Measurements from ENCODE around the gene MAP3K13. TPM values are rescaled to one million over a fixed set of nuclear protein-coding genes. Genes with fewer than 3 reads are reported as not detected.
A peak's percentile ranks its signal among the peaks of the same experiment; 100 is the strongest.

MAP3K13 gene
- total RNA-seq, 1 experiment from 2014 or later: 4.4 TPM

DNA sequence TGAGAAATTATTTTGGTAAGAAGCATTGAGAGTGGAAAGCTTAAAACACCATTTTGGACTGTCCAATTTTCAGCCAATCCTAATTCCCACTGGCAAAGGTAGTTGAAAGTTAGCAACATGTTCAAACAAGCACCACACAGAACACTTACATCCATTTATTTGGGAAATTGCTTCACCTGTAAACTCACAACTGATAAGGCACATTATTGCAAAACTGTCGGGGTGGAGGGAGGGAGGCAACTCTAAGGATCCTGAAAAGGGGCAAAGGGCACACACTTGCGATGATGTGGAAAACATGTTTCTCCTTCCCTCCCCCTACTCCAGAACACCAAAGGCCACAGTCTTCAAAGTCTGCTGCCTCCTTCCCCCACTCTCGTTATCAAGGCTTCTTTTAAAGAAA lies 126.5 kb downstream of the MAP3K13 start:
- in situ Hi-C loops (cut with HindIII; ENCODE audit: low sequenced_read_pairs): no loop called here
- no peak for DNase-seq (ENCODE audit: low spot score)

- DNase-seq (ENCODE audit: low spot score): no peak
- in situ Hi-C loops (cut with HindIII; ENCODE audit: low sequenced_read_pairs): no loop called here
Observed at GRCh38 chr3:185490241-185490640, 127.3 kb downstream of the MAP3K13 start.

DNA sequence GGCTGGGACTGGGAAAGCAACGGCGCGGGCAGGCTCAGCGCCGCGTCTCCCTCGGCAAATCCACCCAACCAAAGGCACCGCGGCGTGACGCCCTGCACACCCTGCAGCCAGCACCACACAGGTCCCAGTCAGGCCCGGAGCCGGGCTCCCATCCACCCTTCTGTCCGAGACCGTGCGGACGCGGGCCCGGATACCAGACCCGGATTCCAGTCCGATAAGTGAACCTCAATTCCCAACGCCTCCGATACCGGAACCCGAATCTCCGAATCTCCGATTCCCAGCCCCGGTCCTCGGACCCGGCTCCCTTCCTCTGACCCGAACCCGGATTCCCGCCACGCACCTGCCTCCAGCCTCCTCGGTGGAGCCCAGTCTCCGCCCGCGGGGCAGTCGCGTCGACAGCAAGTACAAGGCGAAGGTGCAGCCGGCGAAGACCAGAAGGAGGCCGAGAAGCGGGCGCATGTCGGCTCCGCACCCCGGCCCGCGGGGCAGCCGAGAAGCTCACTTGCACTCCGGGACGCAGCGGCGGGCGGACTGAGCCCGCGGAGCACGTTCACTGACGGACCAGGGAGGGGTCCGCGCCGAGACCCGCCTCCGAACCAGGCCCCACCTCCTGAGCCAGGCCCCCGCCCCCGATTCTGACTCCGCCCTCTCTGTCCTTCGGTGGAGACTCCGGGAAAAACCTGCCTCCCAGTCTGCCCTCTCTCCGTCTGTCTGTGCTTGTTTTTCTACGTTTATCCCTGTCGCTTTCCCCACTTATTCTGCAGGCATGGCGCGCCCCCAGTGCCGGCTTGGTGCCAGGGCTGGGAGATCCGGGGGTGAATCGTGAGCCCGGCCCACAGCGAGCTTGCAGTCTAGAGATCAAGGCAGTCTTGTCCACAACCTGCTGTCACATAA lies 135.8 kb downstream of the MAP3K13 start, which contains the start of gene TMEM41A:
Gene TMEM41A, minus strand, starts transcription at position 533 of the 894 bp plus-strand sequence. Its CDS starts 74 bp downstream, at position 459.
- in situ Hi-C loops (cut with HindIII; ENCODE audit: low sequenced_read_pairs): no loop called here
- peak; percentile 89 for DNase-seq (ENCODE audit: low spot score)

- in situ Hi-C loops (cut with HindIII; ENCODE audit: low sequenced_read_pairs): no loop called here
- no peak for DNase-seq (ENCODE audit: low spot score)
Observed at GRCh38 chr3:185502987-185503386, 140.1 kb downstream of the MAP3K13 start.

DNA sequence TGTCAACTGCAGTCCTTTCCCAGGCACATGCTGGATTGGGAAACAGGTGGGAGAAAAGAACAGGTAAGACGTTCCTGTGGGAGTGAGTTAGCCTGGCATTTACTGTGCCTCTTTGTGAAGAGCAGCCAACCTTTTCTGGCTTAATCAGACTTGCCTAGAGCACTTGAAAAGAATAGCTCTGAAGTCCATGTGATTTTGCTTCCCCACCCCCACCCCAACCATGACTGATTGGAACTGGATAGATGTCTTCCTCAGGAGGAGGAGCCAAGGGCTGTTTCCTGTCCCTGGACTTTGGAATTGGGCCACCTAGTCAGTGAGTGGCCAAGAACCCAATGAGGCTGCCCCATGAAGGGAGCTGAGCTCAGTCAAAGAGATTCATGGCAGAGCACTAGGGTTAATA lies 140.6 kb downstream of the MAP3K13 start:
- no peak for DNase-seq (ENCODE audit: low spot score)
- in situ Hi-C loops (cut with HindIII; ENCODE audit: low sequenced_read_pairs): no loop called here

GRCh38 chr3:185504636-185505035 lies 141.7 kb downstream of the MAP3K13 start:
- no peak for DNase-seq (ENCODE audit: low spot score)
- in situ Hi-C loops (cut with HindIII; ENCODE audit: low sequenced_read_pairs): no loop called here

DNA sequence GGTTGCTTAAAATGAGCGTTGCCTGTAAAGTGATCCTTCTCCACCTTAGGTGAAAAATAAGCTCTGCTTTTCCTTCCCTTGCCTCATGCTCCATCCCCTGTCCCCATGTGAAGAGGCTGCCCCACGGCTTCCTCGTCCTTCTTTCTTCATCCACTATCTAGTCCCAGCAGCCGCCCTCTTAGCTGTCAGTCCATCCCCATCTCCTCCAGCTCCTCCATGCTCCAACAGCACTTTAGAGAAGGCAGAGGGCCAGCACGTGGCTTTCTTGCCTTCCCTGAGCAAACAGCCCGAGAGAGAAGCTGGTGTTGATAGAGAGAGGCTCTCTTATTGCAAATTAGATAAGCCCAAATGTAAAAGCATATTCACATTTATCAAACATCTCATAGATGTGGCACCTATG lies 144.9 kb downstream of the MAP3K13 start:
- DNase-seq (ENCODE audit: low spot score): peak; percentile 24
- in situ Hi-C loops (cut with HindIII; ENCODE audit: low sequenced_read_pairs): no loop called here

DNA sequence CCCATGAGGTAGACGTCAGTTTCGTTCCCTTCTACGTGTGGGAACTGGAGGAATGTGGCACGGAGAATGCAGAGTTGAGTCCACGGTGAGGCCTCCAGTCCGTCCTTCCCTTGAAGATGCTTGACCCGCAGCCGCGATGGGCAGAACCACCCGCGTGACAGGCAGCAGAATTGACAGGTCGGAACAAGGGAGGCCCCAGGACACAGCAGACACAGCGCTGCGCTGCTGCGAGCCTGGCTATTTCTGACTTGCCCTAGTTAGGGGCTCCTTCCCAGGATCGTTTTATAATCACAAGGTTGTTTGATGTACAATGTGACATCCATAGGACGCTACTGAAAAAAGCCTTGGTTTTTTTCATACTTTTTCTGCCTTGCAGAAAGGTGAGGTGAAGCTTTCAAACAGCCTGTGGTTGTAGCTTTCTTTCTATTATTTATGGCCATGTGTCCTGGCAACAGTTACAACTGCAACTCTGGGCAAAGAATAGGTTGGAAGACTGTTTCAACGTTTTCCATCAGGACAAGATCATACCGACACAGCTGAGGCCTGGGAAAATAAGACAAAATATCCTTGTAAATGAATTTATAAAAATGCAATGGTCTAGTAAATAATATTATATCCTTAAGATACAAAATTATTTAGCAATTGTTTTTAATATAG lies 145.5 kb downstream of the MAP3K13 start:
- DNase-seq (ENCODE audit: low spot score): peak; percentile 68
- in situ Hi-C loops (cut with HindIII; ENCODE audit: low sequenced_read_pairs): no loop called here

DNA sequence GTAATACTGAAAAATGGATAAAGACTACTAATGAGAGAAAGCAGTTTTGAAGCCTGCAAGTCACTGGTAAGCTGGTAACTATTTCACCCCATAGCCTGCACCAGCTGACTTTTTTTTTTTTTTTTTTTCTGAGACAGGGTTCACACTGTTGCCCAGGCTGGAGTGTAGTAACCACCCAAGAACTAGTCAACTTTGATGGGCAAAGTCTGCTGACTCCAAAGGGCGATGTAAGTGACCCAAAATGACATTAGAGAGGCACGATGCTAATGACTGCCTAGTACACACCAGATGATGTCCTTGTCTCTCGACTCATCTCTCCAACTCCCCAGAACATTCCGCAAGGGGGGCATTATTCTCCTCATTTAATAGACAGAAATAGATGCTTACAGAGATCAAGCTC lies 148.8 kb downstream of the MAP3K13 start:
- no peak for DNase-seq (ENCODE audit: low spot score)
- in situ Hi-C loops (cut with HindIII; ENCODE audit: low sequenced_read_pairs): no loop called here

- no peak for DNase-seq (ENCODE audit: low spot score)
- in situ Hi-C loops (cut with HindIII; ENCODE audit: low sequenced_read_pairs): no loop called here
Observed at GRCh38 chr3:185517387-185518130, 154.6 kb downstream of the MAP3K13 start.

GRCh38 chr3:185519021-185519420 lies 156.1 kb downstream of the MAP3K13 start:
- no peak for DNase-seq (ENCODE audit: low spot score)
- in situ Hi-C loops (cut with HindIII; ENCODE audit: low sequenced_read_pairs): no loop called here

DNA sequence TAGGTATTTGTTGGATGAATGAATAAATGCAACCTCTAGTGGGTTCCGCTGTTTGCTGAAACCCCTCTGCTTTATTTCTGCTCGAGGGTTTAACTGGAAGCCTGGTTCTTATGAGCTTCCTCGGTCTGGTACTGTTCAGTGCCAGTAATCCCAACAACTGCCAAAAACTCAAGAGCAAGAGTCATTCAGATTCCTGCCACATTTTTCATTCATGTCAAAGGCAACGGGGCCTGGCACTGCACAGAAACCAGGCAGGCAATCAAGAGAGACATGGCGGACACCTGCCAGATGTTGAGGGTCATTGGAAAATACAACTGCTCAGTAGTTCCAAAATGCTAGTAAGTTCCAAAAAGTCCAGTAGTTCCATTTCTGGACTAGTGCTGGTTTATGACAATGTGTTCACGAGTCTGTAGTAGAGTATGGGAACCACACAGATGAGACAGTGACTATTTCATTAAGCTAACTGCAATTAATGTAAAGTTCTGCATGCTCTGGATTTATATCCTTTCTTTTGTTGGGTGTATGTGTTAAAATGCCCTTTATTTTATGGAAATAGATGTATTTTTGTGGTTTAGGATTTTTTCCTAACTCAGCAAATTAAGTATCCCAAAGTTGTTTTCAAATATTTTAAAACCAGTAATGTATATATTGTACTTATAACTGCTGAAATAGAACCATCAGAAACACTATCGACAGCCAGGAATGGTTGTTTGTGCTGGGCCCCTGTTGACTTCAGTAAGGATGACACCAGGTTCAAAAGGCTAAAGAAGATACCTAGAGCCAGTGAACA lies 158.6 kb downstream of the MAP3K13 start:
- in situ Hi-C loops (cut with HindIII; ENCODE audit: low sequenced_read_pairs): no loop called here
- no peak for DNase-seq (ENCODE audit: low spot score)

DNA sequence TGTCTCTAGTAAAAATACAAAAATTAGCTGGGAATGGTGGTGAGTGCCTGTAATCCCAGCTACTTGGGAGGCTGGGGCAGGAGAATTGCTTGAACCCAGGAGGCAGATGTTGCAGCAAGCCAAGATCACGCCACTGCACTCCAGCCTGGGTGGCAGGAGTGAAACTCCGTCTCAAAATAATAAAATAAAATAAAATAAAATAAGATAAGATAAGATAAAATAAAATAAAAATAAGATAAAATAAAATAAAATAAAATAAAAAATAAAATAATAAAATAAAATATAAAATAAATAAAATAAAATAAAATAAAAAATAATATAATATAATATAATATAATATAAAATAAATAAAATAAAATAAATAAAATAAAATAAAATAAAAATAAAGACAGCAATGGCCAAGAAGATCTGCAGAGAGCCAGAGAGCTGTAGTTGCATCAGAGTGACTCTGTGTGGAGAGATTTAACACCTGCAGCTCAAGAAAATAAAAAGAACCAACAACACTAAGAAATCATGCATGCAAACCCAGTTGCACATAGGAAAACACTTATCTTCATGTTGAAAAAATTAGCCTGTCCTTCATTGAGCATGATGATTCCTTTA lies 163.5 kb downstream of the MAP3K13 start:
- in situ Hi-C loops (cut with HindIII; ENCODE audit: low sequenced_read_pairs): no loop called here
- DNase-seq (ENCODE audit: low spot score): no peak

DNA sequence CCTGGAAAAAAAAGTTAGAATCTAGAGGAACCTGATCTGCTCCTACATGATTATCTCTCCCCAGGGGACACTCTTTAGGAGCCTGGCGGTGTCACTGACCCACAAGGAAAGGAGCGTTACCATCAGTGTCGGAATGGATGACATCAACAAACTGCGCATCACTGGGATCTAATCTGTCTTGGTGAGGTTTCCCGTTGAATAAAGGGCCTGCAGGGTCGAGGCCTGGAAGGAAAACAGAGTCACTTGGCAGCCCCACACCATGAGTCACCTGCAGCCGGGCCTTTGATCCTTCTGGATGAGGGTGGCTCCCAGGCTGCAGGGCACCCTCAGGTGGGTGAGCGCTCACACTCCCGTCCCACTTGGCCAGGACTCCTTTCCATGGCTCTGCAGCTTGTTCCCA lies 164.4 kb downstream of the MAP3K13 start:
- DNase-seq (ENCODE audit: low spot score): no peak
- in situ Hi-C loops (cut with HindIII; ENCODE audit: low sequenced_read_pairs): no loop called here

DNA sequence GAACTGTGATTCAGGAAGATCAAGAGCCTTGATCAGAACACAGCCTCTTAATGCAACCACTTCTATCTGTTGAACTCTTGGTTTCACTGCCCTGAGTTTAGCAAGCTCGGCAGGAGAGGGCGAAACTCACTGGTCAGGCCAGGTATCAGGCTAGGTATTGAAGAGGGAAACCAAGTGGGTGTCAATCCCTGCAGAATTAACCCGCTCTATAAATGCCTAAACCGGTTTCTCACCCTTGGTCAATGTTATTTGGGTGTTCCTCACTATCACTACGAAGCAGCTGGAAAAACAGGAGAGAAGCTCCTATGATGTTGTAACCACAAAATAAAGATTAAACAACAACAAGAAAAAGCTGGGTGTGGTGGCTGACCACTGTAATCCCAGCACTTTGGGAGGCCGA lies 165.6 kb downstream of the MAP3K13 start:
- in situ Hi-C loops (cut with HindIII; ENCODE audit: low sequenced_read_pairs): no loop called here

DNA sequence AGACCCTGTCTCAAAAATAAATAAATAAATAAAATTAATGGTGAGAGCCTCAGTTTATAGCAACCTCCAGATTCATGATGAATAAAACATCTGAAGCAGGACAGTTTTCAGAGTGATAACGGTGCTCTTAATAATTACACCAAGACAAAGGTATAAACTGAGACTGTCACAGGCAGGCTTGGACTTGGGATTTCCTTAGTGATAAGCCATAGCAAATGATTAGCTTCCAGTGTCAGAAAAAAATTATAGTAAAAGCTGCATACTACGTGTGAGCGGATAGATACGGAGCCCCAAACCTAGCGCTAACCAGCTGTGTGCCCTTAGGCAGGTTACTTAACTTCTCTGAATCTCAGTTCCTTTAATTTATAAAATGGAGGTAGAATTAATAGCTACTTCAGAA lies 167.9 kb downstream of the MAP3K13 start:
- no peak for DNase-seq (ENCODE audit: low spot score)
- in situ Hi-C loops (cut with HindIII; ENCODE audit: low sequenced_read_pairs): no loop called here

More for the DNA sequence above, 165.6 kb downstream of the MAP3K13 start:
- no peak for DNase-seq (ENCODE audit: low spot score)

GRCh38 chr3:185532901-185533300 lies 170.0 kb downstream of the MAP3K13 start:
- no peak for DNase-seq (ENCODE audit: low spot score)
- in situ Hi-C loops (cut with HindIII; ENCODE audit: low sequenced_read_pairs): no loop called here

DNA sequence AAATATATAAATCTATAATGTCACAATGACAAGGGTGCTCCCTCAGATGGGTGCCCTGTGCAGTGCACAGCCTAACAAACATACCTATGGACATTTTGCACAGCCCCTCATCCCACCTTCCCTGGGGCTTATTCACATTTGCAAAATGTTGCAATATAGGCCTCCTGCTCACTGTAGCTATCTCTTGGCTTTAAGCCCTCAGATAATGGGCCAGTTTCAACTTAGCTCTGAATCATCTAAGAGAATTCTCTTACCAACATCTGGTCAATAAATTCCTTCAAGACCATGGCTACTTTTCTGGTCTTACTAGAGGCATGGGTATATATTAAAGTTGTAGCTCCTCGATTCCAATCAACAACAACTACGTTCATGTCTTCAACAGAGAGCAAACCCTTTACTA lies 171.6 kb downstream of the MAP3K13 start:
- in situ Hi-C loops (cut with HindIII; ENCODE audit: low sequenced_read_pairs): no loop called here
- DNase-seq (ENCODE audit: low spot score): no peak

All from G401 (cell line).